Measurements from ENCODE around the gene KLF6. TPM values are rescaled to one million over a fixed set of nuclear protein-coding genes. Genes with fewer than 3 reads are reported as not detected.

KLF6 gene
- total RNA-seq, 2 experiments from 2014 or later: 19.2 to 43.0 TPM

DNA sequence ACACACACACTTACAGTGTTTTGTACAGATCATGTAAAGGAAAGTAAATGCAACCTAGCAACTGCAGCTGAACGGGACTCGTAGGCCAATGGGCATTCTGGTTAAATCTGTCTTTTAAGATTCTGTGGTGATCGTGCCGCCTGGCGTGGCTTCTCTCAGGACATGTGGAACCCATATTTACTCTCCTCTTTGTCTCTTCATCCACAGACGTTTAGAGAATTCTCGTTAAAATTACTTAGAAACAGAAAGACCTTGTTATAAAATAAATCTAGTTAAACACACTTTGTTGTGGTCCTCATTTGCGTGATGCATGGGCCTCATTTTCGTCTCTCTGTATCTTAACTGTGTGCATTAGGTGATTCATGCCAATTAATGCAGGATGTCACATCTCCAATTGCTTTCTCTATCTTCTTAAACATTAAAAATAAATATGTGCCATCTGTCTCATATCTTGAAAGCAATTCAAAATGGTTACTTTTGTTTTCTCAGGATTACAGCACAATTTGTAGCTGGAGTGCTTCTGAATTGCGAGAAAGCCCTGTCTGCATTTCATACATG, 11.5 kb downstream of the KLF6 start:
- H3K79me2 ChIP-seq (ENCODE audit: insufficient read depth, low read depth, low read length): peaks cover 10% of the 10 kb centered on the region; the same call in 1 of the 2 replicates
- H3K9me3 ChIP-seq (ENCODE audit: low read length): no peaks in the 10 kb centered on the region
- no peak overlapping the region for H2AFZ ChIP-seq (ENCODE audit: low read length)
- H3K4me1 ChIP-seq (ENCODE audit: insufficient read depth, low read length, poor library complexity, severe bottlenecking): no peaks in the 10 kb centered on the region
- intact Hi-C loops (cut with micrococcal nuclease; ENCODE audit: unreplicated experiment): no loop called here
- peaks cover 7% of the 10 kb centered on the region; the same call in 1 of the 2 replicates for H4K20me1 ChIP-seq (ENCODE audit: insufficient read depth, low read length)
- no peak for DNase-seq (ENCODE audit: low spot score)
- TF ChIP-seq, protein P1, sequence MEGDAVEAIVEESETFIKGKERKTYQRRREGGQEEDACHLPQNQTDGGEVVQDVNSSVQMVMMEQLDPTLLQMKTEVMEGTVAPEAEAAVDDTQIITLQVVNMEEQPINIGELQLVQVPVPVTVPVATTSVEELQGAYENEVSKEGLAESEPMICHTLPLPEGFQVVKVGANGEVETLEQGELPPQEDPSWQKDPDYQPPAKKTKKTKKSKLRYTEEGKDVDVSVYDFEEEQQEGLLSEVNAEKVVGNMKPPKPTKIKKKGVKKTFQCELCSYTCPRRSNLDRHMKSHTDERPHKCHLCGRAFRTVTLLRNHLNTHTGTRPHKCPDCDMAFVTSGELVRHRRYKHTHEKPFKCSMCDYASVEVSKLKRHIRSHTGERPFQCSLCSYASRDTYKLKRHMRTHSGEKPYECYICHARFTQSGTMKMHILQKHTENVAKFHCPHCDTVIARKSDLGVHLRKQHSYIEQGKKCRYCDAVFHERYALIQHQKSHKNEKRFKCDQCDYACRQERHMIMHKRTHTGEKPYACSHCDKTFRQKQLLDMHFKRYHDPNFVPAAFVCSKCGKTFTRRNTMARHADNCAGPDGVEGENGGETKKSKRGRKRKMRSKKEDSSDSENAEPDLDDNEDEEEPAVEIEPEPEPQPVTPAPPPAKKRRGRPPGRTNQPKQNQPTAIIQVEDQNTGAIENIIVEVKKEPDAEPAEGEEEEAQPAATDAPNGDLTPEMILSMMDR (conservative IDR thresholded peaks at IDR 0.05; ENCODE audit: low read length): no peak
- no peak for TF ChIP-seq EZH2phosphoT487 (IDR thresholded peaks at IDR 0.05; ENCODE audit: borderline replicate concordance, low read depth, low read length)
- H3K27ac ChIP-seq (ENCODE audit: low read depth, low read length, poor library complexity, severe bottlenecking): no peak overlapping the region
- no peaks in the 10 kb centered on the region for H3K9me2 ChIP-seq (ENCODE audit: insufficient read depth, low read length)
- POLR2A ChIA-PET: interaction anchor here (0.7 to 1.5 kb wide), 2 partner anchors 12 to 18 kb away, joined by 3 read pairs; no protein-coding TSS in a partner anchor
- H3K36me3 ChIP-seq (ENCODE audit: insufficient read depth, low read length): peaks cover 46% of the 10 kb centered on the region
- no peak overlapping the region for H3K4me3 ChIP-seq (ENCODE audit: low read depth, low read length, poor library complexity, severe bottlenecking)
- no peak overlapping the region for H3K4me2 ChIP-seq (ENCODE audit: low read length)
- BruUV-seq (replicated peaks): no TSS peak
- CTCF ChIA-PET (ENCODE audit: unreplicated experiment): no interaction called here

GRCh38 chr10:3772361-3773171, 12.4 kb downstream of the KLF6 start:
- peaks cover 36% of the 10 kb centered on the region for H3K36me3 ChIP-seq (ENCODE audit: insufficient read depth, low read length)
- no peak overlapping the region for H3K4me3 ChIP-seq (ENCODE audit: low read depth, low read length, poor library complexity, severe bottlenecking)
- no peaks in the 10 kb centered on the region for H3K4me1 ChIP-seq (ENCODE audit: insufficient read depth, low read length, poor library complexity, severe bottlenecking)
- no peak overlapping the region for H2AFZ ChIP-seq (ENCODE audit: low read length)
- H3K9me3 ChIP-seq (ENCODE audit: low read length): no peaks in the 10 kb centered on the region
- intact Hi-C loops (cut with micrococcal nuclease; ENCODE audit: unreplicated experiment): no loop called here
- ChIA-PET CTCF (ENCODE audit: unreplicated experiment) (no interaction called here), POLR2A (interaction anchor here (0.6 to 1.5 kb wide), 3 partner anchors 13 to 20 kb away, joined by 3 read pairs; no protein-coding TSS in a partner anchor)
- no peaks in the 10 kb centered on the region for H3K79me2 ChIP-seq (ENCODE audit: insufficient read depth, low read depth, low read length)
- H3K9me2 ChIP-seq (ENCODE audit: insufficient read depth, low read length): no peaks in the 10 kb centered on the region
- BruUV-seq (replicated peaks): no TSS peak
- no peak for DNase-seq (ENCODE audit: low spot score)
- H3K27ac ChIP-seq (ENCODE audit: low read depth, low read length, poor library complexity, severe bottlenecking): no peak overlapping the region
- 0 out of 2 replicates have a peak, but pooled peaks cover 7% of the 10 kb centered on the region for H4K20me1 ChIP-seq (ENCODE audit: insufficient read depth, low read length)
- TF ChIP-seq EZH2phosphoT487 (IDR thresholded peaks at IDR 0.05; ENCODE audit: borderline replicate concordance, low read depth, low read length): no peak
- TF ChIP-seq, protein P1 (conservative IDR thresholded peaks at IDR 0.05; ENCODE audit: low read length): no peak
- H3K4me2 ChIP-seq (ENCODE audit: low read length): no peak overlapping the region
